WTC11 (cell line): ENCODE results near the gene FAM53B. TPM values are rescaled to one million over a fixed set of nuclear protein-coding genes. Genes with fewer than 3 reads are reported as not detected.

ENCODE experiments used
- ATAC-seq: fragments of 200-7000 bp; cut with Tn5 transposase; 2 replicates; pipeline ENCODE4 v1.10.0; 2021; ENCODE audit warnings: mild to moderate bottlenecking, moderate library complexity
- CTCF ChIA-PET: fragments of 300-600 bp; sonication (Branson Sonifier 250); formaldehyde crosslinking; loops from one replicate; lab custom pipeline; 2021; ENCODE audit warnings: antibody characterized with exemption; lab: Charles Lee
- POLR2A ChIA-PET: fragments of 350-600 bp; sonication (Branson Sonifier 250); formaldehyde crosslinking; loops from one replicate; lab custom pipeline; 2021; ENCODE audit warnings: antibody characterized with exemption; lab: Charles Lee
- DNase-seq: peaks from one replicate; pipeline ENCODE4 v3.0.0; 2021; ENCODE audit warnings: low spot score
- H3K27ac Mint-ChIP-seq: 2 replicates; pipeline ENCODE4 v1.8.0; 2021; ENCODE audit warnings: mixed read lengths
- H3K27me3 Mint-ChIP-seq: 2 replicates; pipeline ENCODE4 v1.8.0; 2021; ENCODE audit warnings: low read depth, mild to moderate bottlenecking, moderate library complexity, mixed read lengths
- H3K36me3 Mint-ChIP-seq: 2 replicates; pipeline ENCODE4 v1.8.0; 2021; ENCODE audit warnings: mixed read lengths
- H3K4me1 Mint-ChIP-seq: 2 replicates; pipeline ENCODE4 v1.8.0; 2022; ENCODE audit warnings: mixed read lengths
- H3K4me3 Mint-ChIP-seq: 2 replicates; pipeline ENCODE4 v1.8.0; 2021; ENCODE audit warnings: mild to moderate bottlenecking, moderate library complexity, mixed read lengths
- H3K9me3 Mint-ChIP-seq: 2 replicates; pipeline ENCODE4 v1.8.0; 2021; ENCODE audit warnings: mixed read lengths
- CREM ChIP-seq: sonication (generic); formaldehyde crosslinking; IDR thresholded peaks from 2 replicates; pipeline ENCODE4 v1.8.1; 2022; ENCODE audit warnings: mild to moderate bottlenecking, missing genetic modification reagents, moderate library complexity
- ELF4 ChIP-seq: sonication (generic); formaldehyde crosslinking; IDR thresholded peaks from 2 replicates; pipeline ENCODE4 v1.8.1; 2022; ENCODE audit warnings: low read depth, mild to moderate bottlenecking, moderate library complexity, missing genetic modification reagents
- ETV6 ChIP-seq: sonication (generic); formaldehyde crosslinking; IDR thresholded peaks from 2 replicates; pipeline ENCODE4 v1.8.1; 2022; ENCODE audit warnings: mild to moderate bottlenecking, missing genetic modification reagents
- FOXJ3 ChIP-seq: sonication (generic); formaldehyde crosslinking; IDR thresholded peaks from 2 replicates; pipeline ENCODE4 v1.9.0; 2021; ENCODE audit warnings: missing genetic modification reagents, mild to moderate bottlenecking, borderline replicate concordance
- GTF2I ChIP-seq: fragments of 250-450 bp; sonication (Bioruptor Pico); conservative IDR thresholded peaks from 2 replicates; pipeline ENCODE4 v1.4.0; 2021; ENCODE audit warnings: mild to moderate bottlenecking
- KAT7 ChIP-seq: sonication (generic); formaldehyde crosslinking; IDR thresholded peaks from 2 replicates; pipeline ENCODE4 v1.8.1; 2023; ENCODE audit warnings: missing genetic modification reagents, mild to moderate bottlenecking, borderline replicate concordance
- MXD4 ChIP-seq: fragments of 250-450 bp; sonication (Bioruptor Pico); IDR thresholded peaks from 2 replicates; pipeline ENCODE4 v1.8.0; 2021; ENCODE audit warnings: mild to moderate bottlenecking, moderate library complexity, borderline replicate concordance
- NFYB ChIP-seq: sonication (generic); formaldehyde crosslinking; conservative IDR thresholded peaks from 2 replicates; pipeline ENCODE4 v1.8.0; 2022; ENCODE audit warnings: low read depth, missing genetic modification reagents
- OVOL2 ChIP-seq: fragments of 250-450 bp; sonication (Bioruptor Pico); IDR thresholded peaks from 2 replicates; pipeline ENCODE4 v1.9.0; 2021; ENCODE audit warnings: mild to moderate bottlenecking, borderline replicate concordance
- RELA ChIP-seq: sonication (generic); formaldehyde crosslinking; IDR thresholded peaks from 2 replicates; pipeline ENCODE4 v1.8.1; 2022; ENCODE audit warnings: missing genetic modification reagents, mild to moderate bottlenecking, borderline replicate concordance
- SMAD3 ChIP-seq: sonication (generic); formaldehyde crosslinking; IDR thresholded peaks from 2 replicates; pipeline ENCODE4 v1.8.0; 2022; ENCODE audit warnings: missing genetic modification reagents, mild to moderate bottlenecking, borderline replicate concordance
- SP1 ChIP-seq: sonication (generic); formaldehyde crosslinking; conservative IDR thresholded peaks from 2 replicates; pipeline ENCODE4 v1.8.1; 2022; ENCODE audit warnings: missing genetic modification reagents
- ZNF671 ChIP-seq: fragments of 250-450 bp; sonication (Bioruptor Pico); IDR thresholded peaks from 2 replicates; pipeline ENCODE4 v1.8.0; 2021; ENCODE audit warnings: mild to moderate bottlenecking
- total RNA-seq: library from RNA; stranded (reverse); gene quantifications from 3 replicates; pipeline ENCODE4 v1.2.3, GENCODE V29; 2021
- TF ChIP-seq, protein P1 (sequence below): sonication (generic); formaldehyde crosslinking; IDR thresholded peaks from 2 replicates; pipeline ENCODE4 v1.8.0; 2023; ENCODE audit warnings: mild to moderate bottlenecking, missing genetic modification reagents
- TF ChIP-seq, protein P2 (sequence below): sonication (generic); formaldehyde crosslinking; IDR thresholded peaks from 2 replicates; pipeline ENCODE4 v1.8.0; 2023; ENCODE audit warnings: missing genetic modification reagents, mild to moderate bottlenecking, borderline replicate concordance
- TF ChIP-seq, protein P3 (sequence below): sonication (generic); formaldehyde crosslinking; IDR thresholded peaks from 2 replicates; pipeline ENCODE4 v1.8.0; 2022; ENCODE audit warnings: mild to moderate bottlenecking, missing genetic modification reagents
- TF ChIP-seq, protein P4 (sequence below): fragments of 250-450 bp; sonication (Bioruptor Pico); IDR thresholded peaks from 2 replicates; pipeline ENCODE4 v1.9.0; 2021; ENCODE audit warnings: mild to moderate bottlenecking
- TF ChIP-seq, protein P5 (sequence below): sonication (generic); formaldehyde crosslinking; IDR thresholded peaks from 2 replicates; pipeline ENCODE4 v1.8.1; 2023; ENCODE audit warnings: mild to moderate bottlenecking, missing genetic modification reagents, moderate library complexity
- TF ChIP-seq, protein P6 (sequence below): sonication (generic); formaldehyde crosslinking; IDR thresholded peaks from 2 replicates; pipeline ENCODE4 v1.8.1; 2022; ENCODE audit warnings: mild to moderate bottlenecking, missing genetic modification reagents, moderate library complexity, borderline replicate concordance
- TF ChIP-seq, protein P7 (sequence below): sonication (generic); formaldehyde crosslinking; IDR thresholded peaks from 2 replicates; pipeline ENCODE4 v1.8.0; 2022; ENCODE audit warnings: mild to moderate bottlenecking, missing genetic modification reagents
- TF ChIP-seq, protein P8 (sequence below): fragments of 250-450 bp; sonication (Bioruptor Pico); IDR thresholded peaks from 2 replicates; pipeline ENCODE4 v1.9.0; 2021; ENCODE audit warnings: moderate library complexity, mild to moderate bottlenecking, inconsistent platforms, borderline replicate concordance
- TF ChIP-seq, protein P9 (sequence below): fragments of 250-450 bp; sonication (Bioruptor Pico); IDR thresholded peaks from 2 replicates; pipeline ENCODE4 v1.8.0; 2021; ENCODE audit warnings: mild to moderate bottlenecking

Gene FAM53B
- total RNA-seq, 1 experiment from 2014 or later = 21.3 TPM

DNA sequence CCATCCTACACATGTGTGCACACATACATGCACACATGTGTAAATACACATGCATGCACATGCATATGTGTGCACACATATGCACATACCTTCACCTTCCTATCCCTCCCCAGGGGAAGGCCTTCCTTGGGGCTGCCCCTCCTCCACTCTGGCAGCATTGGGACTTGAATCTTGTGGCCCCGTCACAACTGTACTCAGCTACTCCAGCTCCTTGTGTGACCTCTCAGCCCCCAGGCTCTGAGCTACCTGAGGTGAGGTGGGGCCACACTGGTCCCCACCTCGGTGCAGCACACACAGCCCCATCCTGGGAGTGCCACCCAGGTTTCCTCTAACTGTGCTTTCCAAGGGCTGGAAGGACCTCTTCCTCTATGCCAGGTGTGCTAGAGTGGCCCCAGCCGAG, 166.5 kb downstream of the FAM53B start (continued):
- TF ChIP-seq, protein P1, sequence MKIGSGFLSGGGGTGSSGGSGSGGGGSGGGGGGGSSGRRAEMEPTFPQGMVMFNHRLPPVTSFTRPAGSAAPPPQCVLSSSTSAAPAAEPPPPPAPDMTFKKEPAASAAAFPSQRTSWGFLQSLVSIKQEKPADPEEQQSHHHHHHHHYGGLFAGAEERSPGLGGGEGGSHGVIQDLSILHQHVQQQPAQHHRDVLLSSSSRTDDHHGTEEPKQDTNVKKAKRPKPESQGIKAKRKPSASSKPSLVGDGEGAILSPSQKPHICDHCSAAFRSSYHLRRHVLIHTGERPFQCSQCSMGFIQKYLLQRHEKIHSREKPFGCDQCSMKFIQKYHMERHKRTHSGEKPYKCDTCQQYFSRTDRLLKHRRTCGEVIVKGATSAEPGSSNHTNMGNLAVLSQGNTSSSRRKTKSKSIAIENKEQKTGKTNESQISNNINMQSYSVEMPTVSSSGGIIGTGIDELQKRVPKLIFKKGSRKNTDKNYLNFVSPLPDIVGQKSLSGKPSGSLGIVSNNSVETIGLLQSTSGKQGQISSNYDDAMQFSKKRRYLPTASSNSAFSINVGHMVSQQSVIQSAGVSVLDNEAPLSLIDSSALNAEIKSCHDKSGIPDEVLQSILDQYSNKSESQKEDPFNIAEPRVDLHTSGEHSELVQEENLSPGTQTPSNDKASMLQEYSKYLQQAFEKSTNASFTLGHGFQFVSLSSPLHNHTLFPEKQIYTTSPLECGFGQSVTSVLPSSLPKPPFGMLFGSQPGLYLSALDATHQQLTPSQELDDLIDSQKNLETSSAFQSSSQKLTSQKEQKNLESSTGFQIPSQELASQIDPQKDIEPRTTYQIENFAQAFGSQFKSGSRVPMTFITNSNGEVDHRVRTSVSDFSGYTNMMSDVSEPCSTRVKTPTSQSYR (CRISPR knock-in tag) = no peak
- TF ChIP-seq OVOL2 (CRISPR knock-in tag) (no peak), FOXJ3 (no peak), ETV6 (CRISPR knock-in tag) (no peak), ELF4 (no peak), RELA (CRISPR knock-in tag) (no peak)
- TF ChIP-seq, protein P2, sequence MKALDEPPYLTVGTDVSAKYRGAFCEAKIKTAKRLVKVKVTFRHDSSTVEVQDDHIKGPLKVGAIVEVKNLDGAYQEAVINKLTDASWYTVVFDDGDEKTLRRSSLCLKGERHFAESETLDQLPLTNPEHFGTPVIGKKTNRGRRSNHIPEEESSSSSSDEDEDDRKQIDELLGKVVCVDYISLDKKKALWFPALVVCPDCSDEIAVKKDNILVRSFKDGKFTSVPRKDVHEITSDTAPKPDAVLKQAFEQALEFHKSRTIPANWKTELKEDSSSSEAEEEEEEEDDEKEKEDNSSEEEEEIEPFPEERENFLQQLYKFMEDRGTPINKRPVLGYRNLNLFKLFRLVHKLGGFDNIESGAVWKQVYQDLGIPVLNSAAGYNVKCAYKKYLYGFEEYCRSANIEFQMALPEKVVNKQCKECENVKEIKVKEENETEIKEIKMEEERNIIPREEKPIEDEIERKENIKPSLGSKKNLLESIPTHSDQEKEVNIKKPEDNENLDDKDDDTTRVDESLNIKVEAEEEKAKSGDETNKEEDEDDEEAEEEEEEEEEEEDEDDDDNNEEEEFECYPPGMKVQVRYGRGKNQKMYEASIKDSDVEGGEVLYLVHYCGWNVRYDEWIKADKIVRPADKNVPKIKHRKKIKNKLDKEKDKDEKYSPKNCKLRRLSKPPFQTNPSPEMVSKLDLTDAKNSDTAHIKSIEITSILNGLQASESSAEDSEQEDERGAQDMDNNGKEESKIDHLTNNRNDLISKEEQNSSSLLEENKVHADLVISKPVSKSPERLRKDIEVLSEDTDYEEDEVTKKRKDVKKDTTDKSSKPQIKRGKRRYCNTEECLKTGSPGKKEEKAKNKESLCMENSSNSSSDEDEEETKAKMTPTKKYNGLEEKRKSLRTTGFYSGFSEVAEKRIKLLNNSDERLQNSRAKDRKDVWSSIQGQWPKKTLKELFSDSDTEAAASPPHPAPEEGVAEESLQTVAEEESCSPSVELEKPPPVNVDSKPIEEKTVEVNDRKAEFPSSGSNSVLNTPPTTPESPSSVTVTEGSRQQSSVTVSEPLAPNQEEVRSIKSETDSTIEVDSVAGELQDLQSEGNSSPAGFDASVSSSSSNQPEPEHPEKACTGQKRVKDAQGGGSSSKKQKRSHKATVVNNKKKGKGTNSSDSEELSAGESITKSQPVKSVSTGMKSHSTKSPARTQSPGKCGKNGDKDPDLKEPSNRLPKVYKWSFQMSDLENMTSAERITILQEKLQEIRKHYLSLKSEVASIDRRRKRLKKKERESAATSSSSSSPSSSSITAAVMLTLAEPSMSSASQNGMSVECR (CRISPR knock-in tag) = no peak
- TF ChIP-seq, protein P3, sequence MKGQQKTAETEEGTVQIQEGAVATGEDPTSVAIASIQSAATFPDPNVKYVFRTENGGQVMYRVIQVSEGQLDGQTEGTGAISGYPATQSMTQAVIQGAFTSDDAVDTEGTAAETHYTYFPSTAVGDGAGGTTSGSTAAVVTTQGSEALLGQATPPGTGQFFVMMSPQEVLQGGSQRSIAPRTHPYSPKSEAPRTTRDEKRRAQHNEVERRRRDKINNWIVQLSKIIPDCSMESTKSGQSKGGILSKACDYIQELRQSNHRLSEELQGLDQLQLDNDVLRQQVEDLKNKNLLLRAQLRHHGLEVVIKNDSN (CRISPR knock-in tag) = no peak

DNA sequence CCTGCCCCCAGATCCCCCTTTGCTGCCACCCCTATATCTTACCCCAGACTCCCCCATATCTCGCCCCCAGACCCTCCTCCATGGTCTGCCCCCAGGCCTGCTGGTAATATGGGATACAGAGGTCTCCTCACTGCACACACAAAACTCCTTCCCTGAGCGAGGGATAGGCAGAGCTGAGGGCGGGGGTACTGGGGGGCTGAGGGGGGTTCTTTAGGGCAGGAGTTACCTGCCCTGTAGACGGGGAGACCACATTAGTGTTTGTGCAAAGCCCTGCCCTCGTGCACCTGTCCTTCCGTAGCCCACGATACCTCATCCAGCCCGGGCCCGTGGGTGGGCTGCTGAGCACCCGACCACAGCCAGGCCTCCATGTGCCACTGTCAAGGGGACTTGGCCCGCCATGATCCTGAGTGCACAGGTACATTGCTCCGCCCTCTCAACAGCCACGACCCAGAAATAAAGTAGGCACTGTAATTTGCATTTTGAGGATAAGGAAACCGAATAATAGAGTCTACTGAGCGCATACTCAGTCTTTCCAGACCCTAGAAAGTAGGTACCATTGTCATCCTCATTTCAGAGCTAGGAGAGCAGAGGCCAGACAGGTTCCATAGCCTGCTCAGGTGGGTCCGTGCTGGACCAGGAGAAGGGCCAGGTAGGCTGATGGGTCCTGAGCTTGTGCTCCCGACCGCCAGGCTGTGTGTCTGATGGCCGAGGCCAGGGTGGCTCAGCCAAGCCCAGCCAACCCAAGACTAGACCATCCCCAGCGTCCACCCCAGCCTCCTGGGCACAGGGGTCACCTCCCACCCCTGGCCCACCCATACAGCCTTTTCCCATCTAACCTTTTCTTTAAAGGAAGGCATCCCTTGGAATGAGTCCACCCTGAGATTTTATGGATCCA, 167.4 kb downstream of the FAM53B start:
- H3K27me3 Mint-ChIP-seq = no peaks in the 10 kb centered on the region; the same call in 1 of the 2 replicates
- ChIA-PET CTCF (interaction anchor here (0.7 to 1.8 kb wide), 4 partner anchors 11 to 280 kb away, joined by 3 to 4 read pairs (median 4); no protein-coding TSS in a partner anchor), POLR2A (interaction anchor here (0.5 kb wide), 1 partner anchor 18 kb away, joined by 3 read pairs; no protein-coding TSS in a partner anchor)
- H3K27ac Mint-ChIP-seq = no peak overlapping the region
- 0 out of 2 replicates have a peak, but pooled peaks cover 3% of the 10 kb centered on the region for H3K4me1 Mint-ChIP-seq
- no peak overlapping the region for H3K4me3 Mint-ChIP-seq
- no peak for ATAC-seq
- H3K36me3 Mint-ChIP-seq = peaks cover 14% of the 10 kb centered on the region
- peaks cover 18% of the 10 kb centered on the region for H3K9me3 Mint-ChIP-seq
- DNase-seq = no peak
- TF ChIP-seq, protein P4, sequence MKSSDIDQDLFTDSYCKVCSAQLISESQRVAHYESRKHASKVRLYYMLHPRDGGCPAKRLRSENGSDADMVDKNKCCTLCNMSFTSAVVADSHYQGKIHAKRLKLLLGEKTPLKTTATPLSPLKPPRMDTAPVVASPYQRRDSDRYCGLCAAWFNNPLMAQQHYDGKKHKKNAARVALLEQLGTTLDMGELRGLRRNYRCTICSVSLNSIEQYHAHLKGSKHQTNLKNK (CRISPR knock-in tag) = no peak
- TF ChIP-seq, protein P5, sequence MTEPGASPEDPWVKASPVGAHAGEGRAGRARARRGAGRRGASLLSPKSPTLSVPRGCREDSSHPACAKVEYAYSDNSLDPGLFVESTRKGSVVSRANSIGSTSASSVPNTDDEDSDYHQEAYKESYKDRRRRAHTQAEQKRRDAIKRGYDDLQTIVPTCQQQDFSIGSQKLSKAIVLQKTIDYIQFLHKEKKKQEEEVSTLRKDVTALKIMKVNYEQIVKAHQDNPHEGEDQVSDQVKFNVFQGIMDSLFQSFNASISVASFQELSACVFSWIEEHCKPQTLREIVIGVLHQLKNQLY (CRISPR knock-in tag) = no peak
- TF ChIP-seq SMAD3 (CRISPR knock-in tag) = no peak
- TF ChIP-seq KAT7 (CRISPR knock-in tag) = no peak
- TF ChIP-seq ZNF671 = no peak
- TF ChIP-seq NFYB (CRISPR knock-in tag) = no peak
- TF ChIP-seq OVOL2 (CRISPR knock-in tag) = no peak
- TF ChIP-seq MXD4 = no peak
- TF ChIP-seq, protein P6, sequence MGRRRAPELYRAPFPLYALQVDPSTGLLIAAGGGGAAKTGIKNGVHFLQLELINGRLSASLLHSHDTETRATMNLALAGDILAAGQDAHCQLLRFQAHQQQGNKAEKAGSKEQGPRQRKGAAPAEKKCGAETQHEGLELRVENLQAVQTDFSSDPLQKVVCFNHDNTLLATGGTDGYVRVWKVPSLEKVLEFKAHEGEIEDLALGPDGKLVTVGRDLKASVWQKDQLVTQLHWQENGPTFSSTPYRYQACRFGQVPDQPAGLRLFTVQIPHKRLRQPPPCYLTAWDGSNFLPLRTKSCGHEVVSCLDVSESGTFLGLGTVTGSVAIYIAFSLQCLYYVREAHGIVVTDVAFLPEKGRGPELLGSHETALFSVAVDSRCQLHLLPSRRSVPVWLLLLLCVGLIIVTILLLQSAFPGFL = no peak
- TF ChIP-seq CREM (CRISPR knock-in tag) = no peak
- no peak for TF ChIP-seq GTF2I (CRISPR knock-in tag)
- TF ChIP-seq, protein P7, sequence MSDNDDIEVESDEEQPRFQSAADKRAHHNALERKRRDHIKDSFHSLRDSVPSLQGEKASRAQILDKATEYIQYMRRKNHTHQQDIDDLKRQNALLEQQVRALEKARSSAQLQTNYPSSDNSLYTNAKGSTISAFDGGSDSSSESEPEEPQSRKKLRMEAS (CRISPR knock-in tag) = no peak
- TF ChIP-seq, protein P8, sequence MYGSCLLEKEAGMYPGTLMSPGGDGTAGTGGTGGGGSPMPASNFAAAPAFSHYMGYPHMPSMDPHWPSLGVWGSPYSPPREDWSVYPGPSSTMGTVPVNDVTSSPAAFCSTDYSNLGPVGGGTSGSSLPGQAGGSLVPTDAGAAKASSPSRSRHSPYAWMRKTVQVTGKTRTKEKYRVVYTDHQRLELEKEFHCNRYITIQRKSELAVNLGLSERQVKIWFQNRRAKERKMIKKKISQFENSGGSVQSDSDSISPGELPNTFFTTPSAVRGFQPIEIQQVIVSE (CRISPR knock-in tag) = no peak
- TF ChIP-seq SP1 (CRISPR knock-in tag) = no peak
- TF ChIP-seq, protein P9, sequence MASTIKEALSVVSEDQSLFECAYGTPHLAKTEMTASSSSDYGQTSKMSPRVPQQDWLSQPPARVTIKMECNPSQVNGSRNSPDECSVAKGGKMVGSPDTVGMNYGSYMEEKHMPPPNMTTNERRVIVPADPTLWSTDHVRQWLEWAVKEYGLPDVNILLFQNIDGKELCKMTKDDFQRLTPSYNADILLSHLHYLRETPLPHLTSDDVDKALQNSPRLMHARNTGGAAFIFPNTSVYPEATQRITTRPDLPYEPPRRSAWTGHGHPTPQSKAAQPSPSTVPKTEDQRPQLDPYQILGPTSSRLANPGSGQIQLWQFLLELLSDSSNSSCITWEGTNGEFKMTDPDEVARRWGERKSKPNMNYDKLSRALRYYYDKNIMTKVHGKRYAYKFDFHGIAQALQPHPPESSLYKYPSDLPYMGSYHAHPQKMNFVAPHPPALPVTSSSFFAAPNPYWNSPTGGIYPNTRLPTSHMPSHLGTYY (CRISPR knock-in tag) = no peak
